Mesodermal cell (in vitro differentiated cells): ENCODE results near the gene VWDE.
"Not testable (repeated sequence)": the region's sequence is repeated elsewhere in the genome, so short reads cannot be mapped to it uniquely, and the experiment has no call there.

Experiments used
- H3K27ac ChIP-seq: 2 replicates; pipeline ENCODE4 v1.7.0; 2013; ENCODE audit warnings: mild to moderate bottlenecking, low read depth, low read length, moderate library complexity; ENCODE audit not compliant: severe bottlenecking
- H3K36me3 ChIP-seq: 2 replicates; pipeline ENCODE4 v1.7.1; 2013; ENCODE audit warnings: mild to moderate bottlenecking, low read length, moderate library complexity; ENCODE audit not compliant: control insufficient read depth, insufficient read depth
- H3K4me1 ChIP-seq: one replicate; pipeline ENCODE4 v1.7.1; 2013; ENCODE audit warnings: mild to moderate bottlenecking, low read length; ENCODE audit not compliant: insufficient read depth, control insufficient read depth, poor library complexity, severe bottlenecking
- H3K4me3 ChIP-seq: 2 replicates; pipeline ENCODE4 v1.7.0; 2013; ENCODE audit warnings: low read length, control low read depth, mild to moderate bottlenecking; ENCODE audit not compliant: insufficient read depth, poor library complexity, severe bottlenecking; ENCODE audit errors: extremely low read depth
- H3K9me3 ChIP-seq: 2 replicates; pipeline ENCODE4 v1.7.1; 2013; ENCODE audit warnings: mild to moderate bottlenecking, low read length, moderate library complexity; ENCODE audit not compliant: control insufficient read depth
- WGBS, 2 experiments: methylation state at CpG; one replicate each; pipeline ENCODE4 v1.1.5; 2013; ENCODE audit warnings: missing lambda C conversion rate in 2 of 2; ENCODE audit not compliant: insufficient coverage in 2 of 2; 5-methylcytosine and 5-hydroxymethylcytosine counted together

The VWDE gene

DNA sequence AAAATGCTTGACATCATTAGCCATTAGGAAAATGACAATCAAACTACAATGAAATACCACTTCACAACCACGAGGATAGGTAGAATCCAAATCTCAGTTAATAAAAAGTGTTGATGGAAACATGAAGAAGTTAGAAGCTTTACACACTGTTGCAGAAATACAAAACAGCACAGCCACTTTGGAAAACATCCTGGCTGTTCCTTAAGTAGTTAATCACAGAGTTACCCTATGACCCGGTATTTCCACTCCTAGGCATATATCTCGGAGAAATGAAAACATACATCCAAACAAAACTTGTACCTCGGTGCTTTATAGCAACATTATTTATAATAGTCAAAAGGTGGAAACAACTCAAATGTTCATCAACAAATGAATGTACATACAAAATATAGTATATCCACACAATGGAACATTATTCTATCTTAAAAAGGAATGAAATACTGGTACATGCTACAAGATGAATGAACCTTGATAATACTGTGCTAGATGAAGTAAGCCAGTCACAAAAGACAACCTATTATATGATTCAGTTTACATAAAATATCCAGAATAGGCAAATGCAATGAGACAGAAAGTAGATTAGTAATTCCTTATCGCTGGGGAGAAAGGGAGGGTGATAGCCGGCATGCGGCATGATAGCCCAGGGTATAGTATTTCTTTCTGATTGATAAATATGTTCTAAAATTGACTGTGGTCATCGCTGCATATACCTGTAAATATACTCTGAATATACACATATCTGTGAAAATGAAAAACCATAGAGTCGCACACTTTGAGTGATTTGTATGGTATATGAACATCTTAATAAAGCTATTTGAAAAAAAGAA is 1.9 kb downstream of the VWDE start:
- H3K4me3 ChIP-seq: no peak overlapping the region
- H3K27ac ChIP-seq: no peak overlapping the region
- H3K36me3 ChIP-seq: no peaks in the 10 kb centered on the region
- H3K9me3 ChIP-seq: peaks cover 10% of the 10 kb centered on the region
- 80 to 94% methylated on average over 1 to 3 of the region's 9 CpGs for WGBS, 2 experiments
- H3K4me1 ChIP-seq: no peaks in the 10 kb centered on the region

DNA sequence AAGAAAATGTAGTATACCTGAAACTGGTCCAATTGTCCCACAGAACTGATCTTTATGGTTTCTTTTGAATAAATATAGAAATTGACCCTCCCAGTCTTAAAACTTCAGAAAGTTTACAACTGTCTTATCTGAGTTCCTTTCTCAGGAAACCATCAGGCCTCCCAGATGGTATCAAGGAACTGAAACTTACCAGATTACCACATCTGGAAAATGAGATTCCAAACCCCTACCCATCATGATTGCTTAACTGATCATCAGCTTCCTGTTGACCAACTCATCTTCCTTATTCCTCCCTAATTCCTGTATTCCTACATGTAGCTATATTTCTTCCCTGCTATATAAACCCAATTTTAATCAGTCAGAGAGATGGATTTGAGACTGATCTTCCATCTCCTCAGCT is 5.5 kb downstream of the VWDE start:
- no peaks in the 10 kb centered on the region for H3K36me3 ChIP-seq
- H3K4me3 ChIP-seq: no peak overlapping the region
- no peaks in the 10 kb centered on the region for H3K4me1 ChIP-seq
- no peak overlapping the region for H3K27ac ChIP-seq
- H3K9me3 ChIP-seq: peaks cover 10% of the 10 kb centered on the region

DNA sequence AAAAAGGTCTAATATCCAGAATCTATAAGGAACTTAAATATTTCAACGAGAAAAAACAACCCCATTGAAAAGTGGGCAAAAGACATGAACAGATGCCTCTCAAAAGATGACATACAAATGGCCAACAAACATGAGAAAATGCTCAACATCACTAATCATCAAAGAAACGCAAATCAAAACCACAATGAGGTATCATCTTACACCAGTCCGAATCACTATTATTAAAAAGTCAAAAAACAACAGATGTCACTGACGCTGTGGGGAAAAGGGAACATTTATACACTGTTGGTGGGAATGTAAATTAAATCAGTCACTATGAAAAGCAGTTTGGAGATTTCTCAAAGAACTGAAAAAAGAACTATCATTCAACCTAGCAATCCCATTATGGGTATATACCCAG is 6.0 kb downstream of the VWDE start:
- H3K9me3 ChIP-seq: peaks cover 10% of the 10 kb centered on the region
- 80 to 86% methylated on average over 1 to 2 of the region's 4 CpGs for WGBS, 2 experiments
- no peaks in the 10 kb centered on the region for H3K36me3 ChIP-seq
- no peaks in the 10 kb centered on the region for H3K4me1 ChIP-seq
- H3K4me3 ChIP-seq: no peak overlapping the region
- no peak overlapping the region for H3K27ac ChIP-seq

DNA sequence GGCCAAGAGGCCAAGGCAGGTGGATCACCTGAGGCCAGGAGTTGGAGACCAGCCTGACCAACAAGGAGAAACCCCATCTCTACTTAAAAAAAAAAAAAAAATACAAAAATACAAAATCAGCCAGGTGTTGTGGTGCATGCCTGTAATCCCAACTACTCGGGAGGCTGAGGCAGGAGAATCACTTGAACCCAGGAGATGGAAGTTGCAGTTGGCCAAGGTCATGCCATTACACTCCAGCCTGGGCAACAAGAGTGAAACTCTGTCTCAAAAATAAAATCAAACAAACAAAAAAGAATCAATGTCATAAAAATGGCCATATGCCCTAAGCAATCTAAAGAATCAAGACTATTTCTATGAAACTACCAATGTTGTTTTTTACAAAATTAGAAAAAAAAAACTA is 7.0 kb downstream of the VWDE start:
- H3K27ac ChIP-seq, H3K36me3 ChIP-seq, H3K9me3 ChIP-seq, H3K4me1 ChIP-seq, H3K4me3 ChIP-seq: not testable (repeated sequence)
- WGBS, 2 experiments: 80 to 86% methylated on average over 1 of the region's 1 CpG

DNA sequence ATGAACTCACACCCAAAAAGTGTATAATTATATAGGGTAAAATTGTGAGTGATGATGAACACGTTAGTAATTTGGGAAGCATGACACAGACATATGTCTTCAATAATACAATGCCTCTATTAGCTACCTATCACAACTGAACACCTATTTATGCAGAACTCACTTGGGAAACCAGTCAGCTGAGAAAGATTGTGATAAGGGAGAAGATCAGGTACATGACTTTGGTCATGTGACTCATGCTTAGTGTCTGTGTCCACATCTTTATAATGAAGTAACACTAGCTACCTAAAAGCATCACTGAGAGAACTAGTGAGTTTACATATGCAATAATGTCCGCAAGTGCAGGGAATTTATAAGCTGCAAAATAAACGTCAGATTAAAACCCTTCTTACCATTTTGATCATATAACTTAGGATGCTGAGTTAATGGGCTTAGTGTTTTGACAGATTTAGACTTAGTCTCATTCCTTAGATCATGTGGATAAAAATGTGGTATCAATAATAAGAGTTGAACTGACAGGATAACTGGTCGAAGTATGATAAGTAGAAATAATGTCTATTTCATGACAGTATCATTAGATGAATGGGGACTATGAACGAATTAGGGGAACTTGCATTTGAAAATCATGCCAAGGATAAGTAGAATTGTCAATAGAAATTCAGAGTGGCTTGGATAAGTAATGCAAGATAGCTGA is 11.6 kb downstream of the VWDE start:
- H3K27ac ChIP-seq: no peak overlapping the region
- no peaks in the 10 kb centered on the region for H3K36me3 ChIP-seq
- H3K9me3 ChIP-seq: no peaks in the 10 kb centered on the region
- WGBS, 2 experiments: 80 to 100% methylated on average over 1 to 2 of the region's 5 CpGs
- H3K4me1 ChIP-seq: no peaks in the 10 kb centered on the region
- H3K4me3 ChIP-seq: no peak overlapping the region

DNA sequence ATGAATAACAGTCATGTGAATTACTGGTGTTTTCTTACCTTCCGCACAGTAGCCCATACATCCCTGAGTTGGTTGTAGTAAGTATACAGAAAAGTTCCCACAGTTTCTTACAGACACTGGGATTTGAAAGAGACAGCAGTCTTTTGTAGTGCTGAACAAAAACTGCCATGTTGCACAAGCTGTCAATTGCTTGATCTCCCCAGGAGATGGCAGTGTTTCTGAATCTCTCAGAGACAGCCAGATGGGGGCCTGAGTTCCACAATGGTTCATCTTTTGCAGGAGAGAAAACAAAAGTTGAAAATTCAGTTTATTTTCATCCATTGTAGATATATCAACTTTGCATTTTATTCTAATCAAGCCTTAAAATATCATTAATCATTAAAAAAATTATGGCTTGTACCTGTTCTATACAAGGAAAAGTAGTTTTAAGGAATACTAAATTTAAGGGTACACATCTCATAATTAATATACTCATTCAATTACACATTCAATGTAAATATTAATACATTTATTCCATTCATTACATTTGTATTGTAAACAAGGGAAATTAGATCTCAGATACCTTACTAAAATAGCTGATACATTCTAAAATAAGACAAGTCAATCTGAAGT is 14.5 kb downstream of the VWDE start:
- no peak overlapping the region for H3K27ac ChIP-seq
- WGBS, 2 experiments: no CpG with 5 or more reads among the region's 1 CpG
- H3K4me3 ChIP-seq: no peak overlapping the region
- H3K36me3 ChIP-seq: no peaks in the 10 kb centered on the region
- no peaks in the 10 kb centered on the region for H3K4me1 ChIP-seq
- no peaks in the 10 kb centered on the region for H3K9me3 ChIP-seq

DNA sequence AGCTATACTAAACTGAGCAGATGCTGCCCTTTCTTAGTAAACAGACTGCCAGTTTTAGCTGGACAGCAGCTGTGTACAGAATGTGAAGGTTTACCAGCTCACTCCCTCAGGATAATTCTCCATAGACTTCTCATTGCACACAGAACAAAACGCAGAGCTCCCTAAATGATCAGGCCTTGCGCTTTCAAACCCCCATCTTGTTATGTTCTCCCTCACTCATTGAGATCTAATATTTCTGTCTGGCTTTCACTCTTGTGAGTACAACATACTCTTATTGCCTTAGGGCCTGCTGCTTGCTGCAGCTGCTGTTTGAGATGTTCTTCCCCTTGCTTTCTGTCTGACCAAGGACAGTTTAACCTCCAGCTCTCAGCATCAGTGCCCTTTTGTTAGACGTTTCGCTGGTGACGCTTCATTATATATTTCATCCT is 17.3 kb downstream of the VWDE start:
- WGBS, 2 experiments: 90 to 93% methylated on average over 2 of the region's 5 CpGs
- Histone ChIP-seq H3K4me1 (no peaks in the 10 kb centered on the region), H3K27ac (no peak overlapping the region), H3K36me3 (no peaks in the 10 kb centered on the region), H3K4me3 (no peak overlapping the region), H3K9me3 (no peaks in the 10 kb centered on the region)

DNA sequence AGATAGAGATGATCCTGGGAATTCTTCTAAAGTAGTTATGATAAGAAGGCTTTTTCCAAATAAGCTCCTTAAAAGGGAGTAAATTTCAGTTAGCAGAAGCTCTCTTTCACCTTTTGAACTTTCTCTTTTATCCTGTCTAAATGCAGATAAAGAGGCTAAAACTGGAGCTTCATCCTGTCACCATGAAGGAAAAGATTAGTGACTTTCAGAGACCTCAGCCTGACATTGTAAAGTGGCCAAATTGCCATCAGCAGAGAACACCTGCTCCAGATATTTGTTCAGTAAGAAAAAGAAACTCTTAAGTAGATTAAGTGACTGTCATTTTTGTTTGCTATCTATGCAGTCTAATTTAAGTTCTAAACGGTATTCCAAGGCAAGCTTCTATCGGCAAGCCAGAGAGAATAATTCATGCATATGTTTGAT is 18.3 kb downstream of the VWDE start:
- WGBS, 2 experiments: no CpG with 5 or more reads among the region's 2 CpGs
- no peaks in the 10 kb centered on the region for H3K36me3 ChIP-seq
- no peaks in the 10 kb centered on the region for H3K9me3 ChIP-seq
- H3K4me3 ChIP-seq: no peak overlapping the region
- no peaks in the 10 kb centered on the region for H3K4me1 ChIP-seq
- no peak overlapping the region for H3K27ac ChIP-seq

DNA sequence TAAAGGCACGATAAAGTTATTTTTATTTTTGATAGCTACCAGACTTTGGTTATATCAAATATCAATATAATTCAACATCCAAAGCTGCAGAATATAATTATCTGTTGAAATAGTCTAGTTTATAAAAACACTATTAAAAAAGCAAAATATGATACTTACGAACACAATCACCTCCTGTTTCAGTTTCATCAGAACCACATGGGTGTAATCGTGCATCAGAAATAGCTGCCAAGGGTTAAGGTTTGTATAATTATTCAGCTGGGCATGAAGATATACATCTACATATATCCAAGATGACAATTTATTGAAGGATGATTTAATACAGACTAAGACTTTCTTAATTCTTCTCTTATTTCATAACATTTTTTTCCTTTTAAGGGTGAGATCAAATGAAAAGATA is 20.3 kb downstream of the VWDE start:
- Histone ChIP-seq H3K27ac (no peak overlapping the region), H3K4me1 (no peaks in the 10 kb centered on the region), H3K36me3 (no peaks in the 10 kb centered on the region), H3K9me3 (no peaks in the 10 kb centered on the region), H3K4me3 (no peak overlapping the region)
- no CpG with 5 or more reads among the region's 3 CpGs for WGBS, 2 experiments

DNA sequence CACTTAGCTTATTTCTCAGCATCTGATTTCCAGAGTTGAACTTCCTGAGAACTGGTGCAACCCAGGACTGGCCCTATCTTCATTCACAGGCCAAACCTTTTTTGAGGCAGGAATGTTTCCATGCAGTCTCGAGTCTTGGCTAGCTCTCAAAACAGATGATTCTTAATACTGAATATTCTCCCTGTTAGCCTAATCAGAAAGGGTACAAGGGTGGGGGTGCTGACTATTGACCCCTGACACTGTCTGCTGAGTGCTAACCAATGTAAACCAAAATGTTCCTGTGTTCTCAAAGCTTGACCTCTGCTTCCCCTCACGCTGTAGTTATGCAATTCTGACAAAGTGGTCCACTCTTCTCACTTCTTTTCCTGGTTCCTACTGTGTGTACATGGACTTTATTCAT is 25.3 kb downstream of the VWDE start:
- Histone ChIP-seq H3K9me3 (no peaks in the 10 kb centered on the region), H3K27ac (no peak overlapping the region), H3K36me3 (no peaks in the 10 kb centered on the region), H3K4me1 (no peaks in the 10 kb centered on the region), H3K4me3 (no peak overlapping the region)
- WGBS, 2 experiments: 100% methylated on average over 1 of the region's 2 CpGs

DNA sequence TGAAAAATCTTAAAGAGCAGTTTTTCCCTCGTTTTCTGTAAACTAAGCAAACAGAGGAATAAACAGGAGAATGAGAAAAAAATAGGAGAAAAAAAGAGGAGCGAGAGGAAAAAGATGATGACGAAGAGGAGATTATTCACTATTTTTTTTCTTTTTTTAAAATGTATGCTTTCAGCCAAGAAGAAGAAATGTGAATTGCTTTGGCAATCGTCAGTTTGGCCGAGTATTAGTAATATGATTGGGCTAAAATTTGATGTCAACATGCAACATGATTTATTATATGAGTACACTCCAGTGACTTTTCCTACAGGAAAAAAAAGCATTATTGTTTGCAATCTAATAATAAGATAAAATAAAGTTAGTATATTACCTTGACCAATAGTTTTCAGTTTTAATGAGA is 26.3 kb downstream of the VWDE start:
- Histone ChIP-seq H3K27ac (no peak overlapping the region), H3K4me3 (no peak overlapping the region), H3K36me3 (no peaks in the 10 kb centered on the region), H3K4me1 (no peaks in the 10 kb centered on the region), H3K9me3 (no peaks in the 10 kb centered on the region)
- WGBS, 2 experiments: 80 to 89% methylated on average over 1 of the region's 5 CpGs
